NCI-H2107 treated with DMSO at 0.1 percent for 48 hours (cell line): ENCODE measurements around the gene VPREB3.

Experiments used
- DNase-seq: peaks from one replicate; lab custom pipeline; 2025; ENCODE audit not compliant: unreplicated experiment; lab: John Stamatoyannopoulos, UW

The VPREB3 gene

DNA sequence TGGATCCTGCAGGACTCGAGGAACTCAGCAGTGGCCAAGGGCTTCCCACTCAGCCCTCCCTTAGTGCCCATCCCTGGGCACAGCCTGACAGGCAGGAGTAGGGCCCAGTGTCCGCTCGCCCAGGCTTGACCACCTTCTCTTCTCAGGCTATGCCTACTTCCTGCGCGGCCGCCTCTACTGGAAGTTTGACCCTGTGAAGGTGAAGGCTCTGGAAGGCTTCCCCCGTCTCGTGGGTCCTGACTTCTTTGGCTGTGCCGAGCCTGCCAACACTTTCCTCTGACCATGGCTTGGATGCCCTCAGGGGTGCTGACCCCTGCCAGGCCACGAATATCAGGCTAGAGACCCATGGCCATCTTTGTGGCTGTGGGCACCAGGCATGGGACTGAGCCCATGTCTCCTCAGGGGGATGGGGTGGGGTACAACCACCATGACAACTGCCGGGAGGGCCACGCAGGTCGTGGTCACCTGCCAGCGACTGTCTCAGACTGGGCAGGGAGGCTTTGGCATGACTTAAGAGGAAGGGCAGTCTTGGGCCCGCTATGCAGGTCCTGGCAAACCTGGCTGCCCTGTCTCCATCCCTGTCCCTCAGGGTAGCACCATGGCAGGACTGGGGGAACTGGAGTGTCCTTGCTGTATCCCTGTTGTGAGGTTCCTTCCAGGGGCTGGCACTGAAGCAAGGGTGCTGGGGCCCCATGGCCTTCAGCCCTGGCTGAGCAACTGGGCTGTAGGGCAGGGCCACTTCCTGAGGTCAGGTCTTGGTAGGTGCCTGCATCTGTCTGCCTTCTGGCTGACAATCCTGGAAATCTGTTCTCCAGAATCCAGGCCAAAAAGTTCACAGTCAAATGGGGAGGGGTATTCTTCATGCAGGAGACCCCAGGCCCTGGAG is 29.3 kb upstream of the VPREB3 start:
- DNase-seq: no peak

DNA sequence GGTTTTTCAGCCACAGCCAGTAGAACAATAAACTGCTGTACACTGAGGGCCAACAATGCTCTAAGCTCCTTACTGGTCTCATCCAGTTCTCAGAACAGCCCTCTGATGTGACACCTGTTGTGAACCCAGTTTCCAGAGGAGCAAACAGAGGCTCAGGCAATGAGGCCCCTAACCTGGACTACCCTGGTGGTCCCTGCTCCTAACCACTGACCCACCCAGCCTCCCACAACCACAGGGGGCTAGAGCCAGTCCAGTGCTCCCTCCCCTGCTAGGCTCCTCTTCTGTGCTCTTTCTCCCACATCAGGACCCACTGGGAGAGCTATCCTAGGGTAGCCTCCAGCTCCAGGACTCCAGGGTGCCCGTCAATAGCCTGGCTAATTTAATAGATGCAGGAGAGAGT is 28.5 kb upstream of the VPREB3 start:
- no peak for DNase-seq

DNA sequence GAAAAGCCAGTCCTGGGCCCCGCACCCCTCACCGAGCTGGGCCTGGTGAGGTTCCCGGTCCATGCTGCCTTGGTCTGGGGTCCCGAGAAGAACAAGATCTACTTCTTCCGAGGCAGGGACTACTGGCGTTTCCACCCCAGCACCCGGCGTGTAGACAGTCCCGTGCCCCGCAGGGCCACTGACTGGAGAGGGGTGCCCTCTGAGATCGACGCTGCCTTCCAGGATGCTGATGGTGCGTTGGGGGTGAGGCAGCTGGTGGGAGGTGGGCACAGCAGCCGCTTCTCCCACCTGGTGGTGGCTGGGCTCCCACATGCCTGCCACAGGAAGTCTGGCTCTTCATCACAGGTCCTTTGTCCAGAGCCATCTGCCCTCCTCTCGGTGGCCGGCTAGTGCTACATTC is 28.0 kb upstream of the VPREB3 start:
- DNase-seq: no peak

DNA sequence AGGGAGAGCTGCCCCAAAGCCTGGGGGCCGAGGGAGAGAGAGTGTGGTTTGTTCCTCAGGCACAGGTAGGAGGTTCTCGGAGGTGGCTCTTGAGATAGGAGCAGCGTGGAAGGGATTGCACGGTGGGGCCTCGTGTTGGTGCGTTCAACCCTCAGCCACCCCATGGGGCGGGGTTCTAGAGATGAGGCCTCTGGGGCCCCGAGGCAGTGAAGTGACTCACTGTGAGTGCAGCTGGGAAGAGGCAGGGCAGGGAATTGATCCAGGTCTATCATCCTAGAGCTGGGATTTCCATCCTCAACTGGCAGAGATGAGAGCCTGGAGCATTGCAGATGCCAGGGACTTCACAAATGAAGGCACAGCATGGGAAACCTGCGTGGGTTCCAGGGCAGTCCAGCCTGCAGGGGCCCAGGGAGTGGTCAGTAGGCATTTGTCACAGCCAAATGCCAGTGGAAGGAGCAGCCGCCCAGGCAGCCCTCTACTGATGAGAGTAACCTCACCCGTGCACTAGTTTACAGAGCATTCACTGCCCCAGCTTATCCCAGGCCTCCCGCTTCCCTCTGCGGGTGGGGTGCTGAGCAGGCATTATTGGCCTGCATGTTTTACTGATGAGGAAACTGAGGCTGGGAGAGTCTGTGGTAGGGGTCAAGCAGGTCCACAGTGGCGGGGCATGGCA is 27.4 kb upstream of the VPREB3 start:
- DNase-seq: no peak

DNA sequence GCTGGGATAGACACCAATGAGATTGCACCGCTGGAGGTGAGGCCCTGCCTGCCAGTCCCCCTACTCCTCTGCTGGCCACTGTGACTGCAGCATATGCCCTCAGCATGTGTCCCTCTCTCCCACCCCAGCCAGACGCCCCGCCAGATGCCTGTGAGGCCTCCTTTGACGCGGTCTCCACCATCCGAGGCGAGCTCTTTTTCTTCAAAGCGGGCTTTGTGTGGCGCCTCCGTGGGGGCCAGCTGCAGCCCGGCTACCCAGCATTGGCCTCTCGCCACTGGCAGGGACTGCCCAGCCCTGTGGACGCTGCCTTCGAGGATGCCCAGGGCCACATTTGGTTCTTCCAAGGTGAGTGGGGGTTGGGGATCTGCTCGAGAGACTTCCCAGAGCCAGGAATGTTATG is 26.8 kb upstream of the VPREB3 start:
- no peak for DNase-seq

DNA sequence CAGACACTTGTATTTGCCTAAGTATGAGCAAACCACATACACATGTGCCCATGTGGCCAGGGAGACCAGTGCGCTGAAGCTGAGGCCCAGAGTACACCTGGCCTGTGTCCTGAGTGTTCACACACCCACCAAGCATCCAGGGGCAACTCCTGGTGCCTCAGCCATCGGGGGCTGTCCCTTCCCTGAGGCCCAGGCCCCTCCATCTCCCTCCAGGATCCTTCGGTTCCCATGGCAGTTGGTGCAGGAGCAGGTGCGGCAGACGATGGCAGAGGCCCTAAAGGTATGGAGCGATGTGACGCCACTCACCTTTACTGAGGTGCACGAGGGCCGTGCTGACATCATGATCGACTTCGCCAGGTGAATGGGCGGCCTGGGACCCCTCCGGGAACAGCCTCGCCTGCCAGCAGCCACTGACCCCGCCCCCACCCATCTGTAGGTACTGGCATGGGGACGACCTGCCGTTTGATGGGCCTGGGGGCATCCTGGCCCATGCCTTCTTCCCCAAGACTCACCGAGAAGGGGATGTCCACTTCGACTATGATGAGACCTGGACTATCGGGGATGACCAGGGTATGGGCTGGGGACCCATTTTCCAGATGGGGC is 26.0 kb upstream of the VPREB3 start:
- DNase-seq: no peak

DNA sequence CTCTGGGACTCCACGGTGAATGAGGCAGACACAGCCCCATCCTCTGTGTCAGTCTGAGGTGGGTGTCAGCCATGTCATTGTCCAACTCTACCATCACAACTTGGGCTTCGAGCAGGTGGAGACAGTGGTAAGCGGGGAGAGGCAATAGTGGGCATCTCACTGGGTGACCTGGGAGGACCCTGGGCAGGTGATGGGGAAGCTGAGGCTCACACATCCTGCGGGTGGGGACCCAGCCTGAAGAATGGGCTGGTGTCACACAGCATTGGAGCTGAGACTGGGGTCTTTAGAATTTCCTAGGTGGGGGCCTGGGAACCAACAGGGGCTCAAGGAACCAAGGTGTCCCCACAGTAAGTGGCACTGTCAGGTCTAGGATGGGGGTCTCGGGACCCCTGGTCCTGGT is 25.5 kb upstream of the VPREB3 start:
- DNase-seq: no peak

DNA sequence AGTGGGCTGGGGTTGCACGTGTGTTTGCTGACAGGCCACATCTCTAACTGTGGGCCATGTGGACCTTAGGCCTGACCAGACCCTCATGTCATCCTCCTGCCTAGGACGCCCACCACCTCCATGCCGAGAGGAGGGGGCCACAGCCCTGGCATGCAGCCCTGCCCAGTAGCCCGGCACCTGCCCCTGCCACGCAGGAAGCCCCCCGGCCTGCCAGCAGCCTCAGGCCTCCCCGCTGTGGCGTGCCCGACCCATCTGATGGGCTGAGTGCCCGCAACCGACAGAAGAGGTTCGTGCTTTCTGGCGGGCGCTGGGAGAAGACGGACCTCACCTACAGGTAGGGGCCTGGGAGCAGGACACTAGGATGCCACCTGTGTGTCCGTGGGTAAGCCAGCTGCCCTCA is 24.9 kb upstream of the VPREB3 start:
- DNase-seq: no peak

DNA sequence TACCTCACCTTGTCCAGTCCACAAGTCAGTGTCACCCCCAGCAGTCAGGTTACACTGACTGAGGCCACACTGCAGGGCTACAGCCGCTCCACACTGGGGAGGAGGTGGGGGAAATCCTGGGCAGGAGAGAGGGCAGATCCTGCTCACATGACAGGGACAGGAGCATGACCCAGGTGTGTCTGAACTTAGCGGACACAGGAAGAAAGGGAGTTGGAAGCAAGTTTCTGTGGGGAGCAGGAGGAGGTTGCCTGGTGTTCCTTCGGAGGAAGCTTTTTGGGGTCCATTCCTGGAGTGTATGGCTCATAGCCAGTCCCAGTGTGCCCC is 24.3 kb upstream of the VPREB3 start:
- no peak for DNase-seq

DNA sequence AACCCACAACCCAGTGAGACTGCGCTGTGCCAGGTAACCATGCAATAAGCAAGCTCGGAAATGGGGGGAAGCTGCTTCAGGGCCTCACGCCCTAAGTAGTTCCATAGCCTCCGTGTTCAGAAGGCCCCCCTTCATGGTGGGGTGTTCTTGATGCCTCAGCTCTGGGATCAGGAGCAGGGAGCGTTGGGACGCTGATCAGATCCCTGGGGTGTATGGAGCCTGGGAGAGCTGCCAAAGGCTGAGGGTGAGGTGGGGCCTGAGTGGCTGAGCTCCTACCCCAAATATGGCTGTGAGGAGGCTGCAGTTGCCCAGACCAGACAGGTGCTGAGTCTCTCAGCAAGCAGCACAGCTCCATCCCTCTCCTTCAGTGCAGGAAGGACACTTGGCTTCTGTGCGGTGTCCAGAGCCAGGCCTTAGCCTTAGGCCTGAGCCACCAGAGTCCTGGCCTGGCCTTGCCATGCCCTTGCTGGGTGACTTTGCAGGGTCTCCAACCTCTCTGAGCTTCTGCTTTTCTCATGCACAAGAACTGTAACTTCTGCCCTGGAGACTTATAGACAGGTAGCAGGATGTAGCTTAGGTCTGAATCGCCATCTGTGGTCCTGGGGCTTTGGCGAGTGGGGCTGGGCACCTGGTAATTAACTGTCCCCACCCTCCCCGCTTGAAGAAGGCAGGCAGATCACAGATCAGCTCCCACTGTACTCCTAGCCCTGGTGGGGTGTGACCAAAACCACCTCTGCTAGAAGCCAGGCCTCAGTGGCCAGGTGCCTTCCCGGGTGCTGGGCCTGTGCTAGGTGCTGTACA is 23.8 kb upstream of the VPREB3 start:
- peak; percentile 16 for DNase-seq

DNA sequence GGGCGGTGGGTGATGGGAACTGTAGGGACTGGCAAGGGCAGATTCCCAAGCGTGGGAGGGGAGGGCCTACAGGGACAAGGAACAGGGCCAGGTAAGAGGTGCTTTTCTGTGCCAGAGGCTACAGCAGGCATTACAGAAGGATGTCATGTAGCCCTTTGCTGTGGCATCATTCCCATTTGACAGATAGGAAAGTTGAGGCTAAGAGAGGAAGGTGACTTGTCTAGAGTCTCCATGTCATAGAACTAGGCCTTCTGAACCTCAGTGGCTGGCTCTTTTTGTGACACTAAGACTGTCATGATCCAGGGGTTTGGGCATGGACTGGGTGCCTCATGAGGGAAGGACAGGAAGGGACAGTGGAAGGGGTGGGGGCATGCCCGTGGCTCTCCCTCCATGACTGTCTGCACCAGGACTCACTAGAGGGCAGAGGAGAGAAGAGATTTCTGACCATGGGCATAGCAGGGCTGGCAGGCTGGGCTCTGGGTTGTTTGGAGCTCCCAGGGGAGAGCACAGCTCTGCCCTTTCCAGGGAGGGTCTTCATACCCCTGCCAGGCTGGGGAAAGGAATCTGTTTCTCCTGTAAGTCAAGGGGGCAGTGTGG is 21.7 kb upstream of the VPREB3 start:
- no peak for DNase-seq

DNA sequence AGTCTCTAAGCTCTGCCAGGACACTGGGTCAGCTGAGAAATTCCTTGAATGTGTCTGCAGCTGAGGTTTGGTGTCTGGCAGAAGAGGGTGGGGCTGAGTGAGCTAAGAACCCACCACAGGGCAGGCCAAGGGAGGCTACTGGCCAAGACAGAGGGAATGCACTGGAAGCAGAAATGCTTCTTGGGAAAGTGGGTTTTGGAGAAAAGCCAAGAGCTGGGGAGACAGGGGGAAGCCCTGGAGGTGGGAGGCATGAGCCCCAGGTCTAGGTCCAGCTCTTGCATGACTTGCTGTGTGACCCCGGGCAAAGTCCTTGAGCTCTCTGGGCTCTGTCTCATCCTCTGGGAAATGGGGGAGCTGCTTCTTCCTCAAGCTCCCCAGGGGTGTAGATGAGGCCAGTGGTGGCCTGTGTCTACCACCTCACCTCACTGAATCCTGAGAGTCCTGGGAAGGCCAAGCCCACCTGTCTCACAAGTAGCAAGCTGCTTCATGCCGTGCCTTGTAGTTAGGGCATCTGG is 20.8 kb upstream of the VPREB3 start:
- DNase-seq: no peak

DNA sequence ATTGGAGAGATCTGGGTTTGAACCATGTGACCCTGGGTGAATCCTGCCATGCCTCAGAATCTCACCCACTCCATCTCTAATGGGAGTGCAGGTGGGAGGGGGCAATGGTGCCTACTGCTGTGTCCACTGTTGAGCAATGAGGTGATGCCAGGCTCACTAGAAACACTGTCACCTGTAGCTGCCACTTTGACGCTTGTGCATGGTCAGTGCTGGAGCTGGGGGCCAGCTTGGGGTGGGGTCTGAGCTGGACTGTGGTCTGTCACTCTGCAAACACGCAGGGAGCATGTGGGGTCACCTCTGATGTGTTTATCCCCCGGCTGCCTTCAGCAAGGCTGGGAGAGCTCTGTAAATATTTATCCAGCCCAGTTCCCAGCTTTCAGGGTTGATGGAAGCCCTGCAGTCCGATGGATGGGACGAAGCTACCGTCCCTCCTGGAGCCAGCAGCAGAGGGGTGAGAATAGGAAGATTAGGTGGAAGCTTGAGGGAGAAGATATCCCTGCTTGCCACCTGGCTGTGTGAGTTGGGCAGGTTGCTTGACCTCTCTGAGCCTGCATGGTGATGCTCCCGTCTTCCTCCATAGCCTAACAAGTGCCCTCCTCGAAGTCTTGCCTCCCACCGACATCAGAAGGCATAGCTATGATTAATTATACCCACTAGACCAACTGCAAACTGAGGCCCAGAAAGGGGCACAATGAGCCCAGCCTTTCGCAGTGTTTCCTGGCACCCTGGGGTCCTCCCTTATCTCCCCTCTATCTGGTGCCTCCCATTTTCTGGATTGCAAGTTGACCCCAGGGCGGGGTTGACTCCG is 20.1 kb upstream of the VPREB3 start:
- no peak for DNase-seq

DNA sequence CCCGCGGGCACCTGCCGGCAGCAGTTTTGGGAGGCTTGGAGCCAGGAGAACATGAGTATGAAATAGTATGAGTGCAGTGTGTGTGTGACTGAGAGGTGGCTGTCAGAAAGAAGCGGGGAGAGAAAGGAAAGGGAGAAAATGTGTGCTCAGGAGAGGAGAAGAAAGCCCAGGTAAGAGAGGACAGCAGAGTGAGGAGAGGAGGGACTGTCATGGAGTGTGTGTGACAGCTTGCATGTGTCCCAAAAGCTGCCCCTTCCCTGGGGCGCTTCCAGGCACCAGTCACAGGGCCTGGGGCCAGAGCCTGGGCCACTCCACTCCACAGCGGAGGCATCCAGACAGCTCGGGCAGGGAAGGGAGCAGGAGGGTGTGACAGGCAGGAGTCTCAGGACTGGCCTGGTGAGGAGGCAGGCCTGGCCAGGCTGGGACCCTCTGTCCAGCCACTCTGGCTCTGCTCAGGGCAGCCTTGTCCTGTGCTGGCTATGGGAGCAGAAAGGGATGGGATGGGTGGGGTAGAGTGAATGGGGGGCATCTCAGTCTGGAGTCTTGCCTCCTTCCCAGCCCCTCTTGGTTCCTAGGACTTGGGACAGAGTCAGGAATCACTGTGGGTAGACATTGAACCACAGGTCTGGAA is 19.4 kb upstream of the VPREB3 start:
- DNase-seq: no peak

DNA sequence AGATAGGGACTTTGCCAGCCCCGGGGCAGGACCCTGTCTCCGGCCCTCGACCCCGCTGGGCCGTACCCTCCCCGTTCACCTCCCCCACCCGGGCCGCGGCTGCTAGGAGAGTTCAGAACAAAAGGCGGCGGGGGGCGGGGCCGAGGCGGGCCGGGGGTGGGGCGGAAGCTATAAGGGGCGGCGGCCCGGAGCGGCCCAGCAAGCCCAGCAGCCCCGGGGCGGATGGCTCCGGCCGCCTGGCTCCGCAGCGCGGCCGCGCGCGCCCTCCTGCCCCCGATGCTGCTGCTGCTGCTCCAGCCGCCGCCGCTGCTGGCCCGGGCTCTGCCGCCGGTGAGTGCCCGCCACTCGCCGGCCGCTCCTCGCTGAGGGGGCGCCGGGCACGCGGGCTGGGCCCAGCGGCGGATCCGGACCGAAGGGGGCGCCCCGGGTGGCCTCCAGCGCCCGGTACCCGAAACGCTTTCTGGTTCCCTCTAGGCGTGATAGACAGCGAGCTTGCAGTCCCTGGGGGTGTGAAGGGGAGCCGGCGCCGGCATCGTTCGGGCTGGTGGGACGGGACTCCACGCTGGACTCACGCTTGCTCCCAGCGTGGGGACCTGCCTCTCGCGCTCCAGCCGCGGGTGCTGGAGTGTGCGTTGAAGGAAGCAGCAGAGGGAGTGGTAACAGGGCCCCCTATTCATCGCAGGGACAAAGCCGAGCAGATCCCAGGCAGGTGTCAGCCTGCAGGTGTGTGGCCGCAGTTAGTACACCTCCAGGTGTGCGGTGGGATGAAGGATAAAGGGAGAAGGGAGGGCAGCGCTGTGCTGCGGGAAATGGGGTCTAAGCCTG is 18.6 kb upstream of the VPREB3 start, which contains the start of gene MMP11:
Gene MMP11 (plus strand): TSS at position 201 of the 825 bp plus-strand sequence. CDS start 22 bp downstream, at position 223.
- DNase-seq: peak; percentile 24

DNA sequence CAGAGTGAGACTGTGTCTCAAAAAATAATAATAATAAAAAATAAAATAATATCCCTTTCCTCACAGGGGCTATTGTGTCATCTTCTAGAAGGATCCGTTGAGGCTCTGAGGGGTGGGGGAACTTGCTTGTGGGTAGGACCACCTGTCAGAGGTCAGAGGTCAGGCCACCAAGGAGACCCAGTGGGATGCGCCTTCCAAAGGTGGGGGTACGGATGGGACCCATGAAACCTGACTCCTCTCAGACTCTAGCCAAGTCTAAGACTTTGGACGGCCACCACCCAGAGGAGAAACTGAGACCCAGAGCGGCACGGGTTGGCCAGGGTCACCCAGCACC is 18.1 kb upstream of the VPREB3 start:
- DNase-seq: no peak

DNA sequence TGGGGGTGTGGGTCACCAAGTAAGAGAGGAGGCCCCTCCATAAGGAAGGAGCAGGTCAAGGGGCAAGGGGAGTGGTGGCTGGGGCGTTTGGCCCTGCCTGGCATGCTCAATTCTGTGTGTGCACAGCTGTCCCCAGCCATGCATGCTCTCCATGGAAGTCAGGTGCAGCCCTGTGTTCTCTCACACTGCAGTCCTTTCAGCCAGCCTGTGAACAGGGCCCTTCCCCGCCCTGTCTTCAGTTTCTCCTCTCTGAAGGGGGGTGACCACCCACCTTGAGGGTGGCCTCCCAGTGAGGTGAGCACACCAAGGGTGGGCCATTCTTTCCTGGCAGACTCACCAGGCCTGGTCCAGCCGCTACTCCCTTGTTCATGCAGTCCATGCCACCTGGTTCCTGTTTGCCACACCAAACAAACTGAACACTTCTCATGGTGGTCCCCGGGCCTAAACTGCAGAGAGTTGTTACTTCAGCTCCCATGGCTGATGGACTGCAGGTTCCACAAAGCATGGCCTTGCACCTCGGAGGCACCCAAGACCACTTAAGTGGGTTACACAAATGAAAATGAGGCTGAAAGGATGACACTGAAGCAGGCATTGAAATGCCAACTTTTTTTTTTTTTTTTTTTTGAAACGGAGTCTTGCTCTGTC is 15.2 kb upstream of the VPREB3 start:
- no peak for DNase-seq
